ENCODE results near the gene NUP210L. TPM values are rescaled to one million over a fixed set of nuclear protein-coding genes. Genes with fewer than 3 reads are reported as not detected.

Gene NUP210L
- total and polyA plus RNA-seq, 4 donors: 0.08 TPM; not detected in 3

GRCh38 chr1:154181944-154182343 is 27.1 kb upstream of the NUP210L start:
- no peaks in the 10 kb centered on the region for H3K9me3 ChIP-seq (ENCODE audit: control insufficient read depth in 4 of 4, low read length in 3 of 4)
- peak overlapping the region; percentile 71 to 91 (median 72) for H3K4me3 ChIP-seq (ENCODE audit: low read depth in 1 of 3, low read length in 3 of 3)
- no peaks in the 10 kb centered on the region for H3K36me3 ChIP-seq (ENCODE audit: control insufficient read depth in 4 of 4, insufficient read depth in 3 of 4, low read depth in 1 of 4, low read length in 3 of 4)
- H3K27me3 ChIP-seq (ENCODE audit: control insufficient read depth in 4 of 4, insufficient read depth in 4 of 4, low read length in 3 of 4): no peaks in the 10 kb centered on the region
- no peak for TF ChIP-seq YY1 (IDR thresholded peaks at IDR 0.05)
- no peak for TF ChIP-seq REST (IDR thresholded peaks at IDR 0.05)
- TF ChIP-seq HNF4A (conservative IDR thresholded peaks at IDR 0.05): no peak
- TF ChIP-seq NR2F2 (IDR thresholded peaks at IDR 0.05): no peak
- no peak for TF ChIP-seq MAX (IDR thresholded peaks at IDR 0.05)
- no peak for TF ChIP-seq FOXA1 (IDR thresholded peaks at IDR 0.05)
- no peak for TF ChIP-seq JUND (IDR thresholded peaks at IDR 0.05)
- no peak for TF ChIP-seq TAF1 (conservative IDR thresholded peaks at IDR 0.05)
- TF ChIP-seq RAD21 (IDR thresholded peaks at IDR 0.05): no peak
- no peak for TF ChIP-seq FOXA2 (IDR thresholded peaks at IDR 0.05)
- TF ChIP-seq RXRA (IDR thresholded peaks at IDR 0.05): no peak
- no peak for TF ChIP-seq SP1 (IDR thresholded peaks at IDR 0.05)
- no peak for TF ChIP-seq CTCF (IDR thresholded peaks at IDR 0.05; ENCODE audit: low read depth, low read length, missing input control)
- no peak for TF ChIP-seq HNF4G (IDR thresholded peaks at IDR 0.05)
- no peak for TF ChIP-seq ZBTB33 (IDR thresholded peaks at IDR 0.05)
- no peak for TF ChIP-seq EGR1 (IDR thresholded peaks at IDR 0.05; ENCODE audit: low read depth in 2 of 2)
- TF ChIP-seq GABPA (IDR thresholded peaks at IDR 0.05 in 1 of 2, conservative IDR thresholded peaks at IDR 0.05 in 1 of 2): no peak
- no peak for TF ChIP-seq ATF3 (IDR thresholded peaks at IDR 0.05)
- peak overlapping the region; percentile 76 to 77 for H3K27ac ChIP-seq (ENCODE audit: low read depth in 1 of 2, low read length in 2 of 2)
- DNase-seq (ENCODE audit: low spot score): no peak
- H3K9ac ChIP-seq (ENCODE audit: low read depth in 1 of 2, low read length in 2 of 2): peak overlapping the region in 1 of 2 donors; percentile 61
- peaks cover 14 to 48% (median 43%) of the 10 kb centered on the region in 4 donors for H3K4me1 ChIP-seq (ENCODE audit: control insufficient read depth in 4 of 4, insufficient read depth in 4 of 4, low read length in 3 of 4)
- WGBS: under 1% methylated on average over 6 of the region's 6 CpGs

All from liver (tissue), 9 donors.